Lower lobe of right lung (tissue), 2 donors: ENCODE measurements around the gene P4HB. TPM values are rescaled to one million over a fixed set of nuclear protein-coding genes. Genes with fewer than 3 reads are reported as not detected.

Experiments used
- ATAC-seq, 2 donors: fragments of 200-7000 bp; cut with Tn5 transposase; one replicate each; pipeline ENCODE4 v1.9.1; 2020 to 2022; ENCODE audit warnings: mild to moderate bottlenecking in 2 of 2, moderate library complexity in 2 of 2
- DNase-seq: peaks from one replicate; pipeline ENCODE4 v3.0.0-alpha.2; 2020
- H3K27ac ChIP-seq: fragments of 200-600 bp; one replicate; pipeline ENCODE4 v1.8.0; 2022
- H3K27me3 ChIP-seq: fragments of 200-600 bp; one replicate; pipeline ENCODE4 v1.8.0; 2022; ENCODE audit warnings: low read depth
- H3K36me3 ChIP-seq: fragments of 200-600 bp; one replicate; pipeline ENCODE4 v1.8.0; 2022; ENCODE audit warnings: mild to moderate bottlenecking
- H3K4me1 ChIP-seq: fragments of 200-600 bp; one replicate; pipeline ENCODE4 v1.8.0; 2022
- H3K4me3 ChIP-seq: fragments of 200-600 bp; one replicate; pipeline ENCODE4 v1.8.0; 2022; ENCODE audit warnings: mild to moderate bottlenecking
- H3K9me3 ChIP-seq: fragments of 200-600 bp; one replicate; pipeline ENCODE4 v1.8.0; 2022
- intact Hi-C: fragments of 100-400 bp; cut with DNase I; formaldehyde crosslinking; loops from one replicate; pipeline ENCODE4 v1.11.0; 2022
- total RNA-seq: library from RNA; stranded (reverse); fragmentation: NEBNext Ultra II Directional; extraction: Animal tissue kit (Norgen Biotek cat#: 25700); gene quantifications from one replicate; pipeline ENCODE4 v1.2.1, GENCODE V29; 2021
- TF ChIP-seq, protein P1 (sequence below): fragments of 200-600 bp; IDR thresholded peaks from one replicate; pipeline ENCODE4 v1.8.0; 2022; ENCODE audit warnings: antibody characterized with exemption, mild to moderate bottlenecking
- donor health status: DM: no; HTN: yes; CAD: no; lungs with severe emphysema.

Gene P4HB
- total RNA-seq, 1 donor from 2014 or later: 432 TPM

DNA sequence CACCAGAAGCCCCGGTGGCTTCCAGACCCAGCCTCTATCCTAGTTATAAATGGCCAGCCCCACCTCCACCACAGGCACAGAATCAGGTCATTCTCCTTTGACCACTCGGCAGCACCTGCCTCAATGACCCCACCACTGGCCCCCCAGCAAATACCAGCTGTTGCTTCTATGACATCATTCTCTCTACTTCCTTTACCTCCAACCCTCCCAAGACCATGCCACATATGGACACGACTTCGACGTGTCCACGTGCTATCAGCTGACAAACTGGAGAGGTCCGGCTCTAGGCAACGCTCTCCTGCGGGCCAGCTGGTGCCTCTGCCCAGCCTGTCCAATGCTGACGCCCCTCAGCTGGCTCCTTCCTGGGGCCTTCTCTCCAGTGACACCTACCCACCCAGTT is 25.1 kb upstream of the P4HB start:
- H3K27ac ChIP-seq: no peak overlapping the region
- TF ChIP-seq, protein P1, sequence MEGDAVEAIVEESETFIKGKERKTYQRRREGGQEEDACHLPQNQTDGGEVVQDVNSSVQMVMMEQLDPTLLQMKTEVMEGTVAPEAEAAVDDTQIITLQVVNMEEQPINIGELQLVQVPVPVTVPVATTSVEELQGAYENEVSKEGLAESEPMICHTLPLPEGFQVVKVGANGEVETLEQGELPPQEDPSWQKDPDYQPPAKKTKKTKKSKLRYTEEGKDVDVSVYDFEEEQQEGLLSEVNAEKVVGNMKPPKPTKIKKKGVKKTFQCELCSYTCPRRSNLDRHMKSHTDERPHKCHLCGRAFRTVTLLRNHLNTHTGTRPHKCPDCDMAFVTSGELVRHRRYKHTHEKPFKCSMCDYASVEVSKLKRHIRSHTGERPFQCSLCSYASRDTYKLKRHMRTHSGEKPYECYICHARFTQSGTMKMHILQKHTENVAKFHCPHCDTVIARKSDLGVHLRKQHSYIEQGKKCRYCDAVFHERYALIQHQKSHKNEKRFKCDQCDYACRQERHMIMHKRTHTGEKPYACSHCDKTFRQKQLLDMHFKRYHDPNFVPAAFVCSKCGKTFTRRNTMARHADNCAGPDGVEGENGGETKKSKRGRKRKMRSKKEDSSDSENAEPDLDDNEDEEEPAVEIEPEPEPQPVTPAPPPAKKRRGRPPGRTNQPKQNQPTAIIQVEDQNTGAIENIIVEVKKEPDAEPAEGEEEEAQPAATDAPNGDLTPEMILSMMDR: no peak
- no peaks in the 10 kb centered on the region for H3K9me3 ChIP-seq
- peaks cover 13% of the 10 kb centered on the region for H3K4me1 ChIP-seq
- no peak for ATAC-seq
- H3K27me3 ChIP-seq: no peaks in the 10 kb centered on the region
- no peak for DNase-seq
- intact Hi-C loops: no loop called here
- no peak overlapping the region for H3K4me3 ChIP-seq
- H3K36me3 ChIP-seq: peaks cover 87% of the 10 kb centered on the region

DNA sequence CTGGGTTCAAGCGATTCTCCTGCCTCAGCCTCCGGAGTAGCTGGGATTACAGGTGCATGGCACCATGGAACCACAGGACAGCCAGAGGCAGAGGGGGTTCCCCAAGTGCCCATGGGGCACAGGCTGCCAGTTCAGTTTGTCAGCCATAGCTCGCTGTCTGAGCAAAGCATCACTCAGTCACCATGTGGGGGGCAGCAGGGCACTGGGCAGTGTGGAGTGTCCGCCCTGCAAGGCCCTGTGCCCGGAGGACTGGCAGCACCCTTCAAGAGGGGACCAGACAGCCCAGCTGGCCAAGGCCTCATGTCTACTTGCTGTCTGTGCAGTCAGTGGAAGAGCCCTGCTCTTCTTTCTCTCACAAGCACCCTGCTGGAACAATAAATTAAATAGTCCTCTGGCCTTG is 24.6 kb upstream of the P4HB start:
- intact Hi-C loops: no loop called here
- Histone ChIP-seq H3K36me3 (peaks cover 86% of the 10 kb centered on the region), H3K27ac (no peak overlapping the region), H3K27me3 (no peaks in the 10 kb centered on the region), H3K4me3 (no peak overlapping the region), H3K4me1 (peaks cover 8% of the 10 kb centered on the region), H3K9me3 (no peaks in the 10 kb centered on the region)
- ATAC-seq (no peak), DNase-seq (no peak)
- TF ChIP-seq, protein P1: no peak

DNA sequence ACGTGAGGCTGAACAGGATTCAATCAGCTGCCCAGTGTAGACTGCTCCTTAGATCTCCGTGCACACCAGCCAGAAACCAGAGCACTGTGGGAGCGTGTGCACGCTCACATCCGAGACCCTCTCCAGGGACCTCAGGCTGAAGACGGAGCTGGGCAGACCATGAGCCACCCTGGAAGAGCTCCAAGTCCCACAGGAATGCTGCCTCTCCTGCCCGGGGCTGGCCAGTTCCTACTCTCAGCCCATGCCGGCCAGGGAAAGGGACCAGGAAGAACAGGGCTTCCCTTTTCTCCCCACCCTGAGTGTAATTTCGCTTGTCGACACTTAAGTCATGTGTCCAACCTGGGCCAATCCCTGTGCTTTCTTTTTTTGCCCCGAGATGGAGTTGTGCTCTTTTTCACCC is 24.2 kb upstream of the P4HB start:
- no peaks in the 10 kb centered on the region for H3K9me3 ChIP-seq
- no peak overlapping the region for H3K27ac ChIP-seq
- DNase-seq (no peak), ATAC-seq (peak in 1 of 2 donors; percentile 15)
- TF ChIP-seq, protein P1: no peak
- H3K4me3 ChIP-seq: no peak overlapping the region
- H3K27me3 ChIP-seq: no peaks in the 10 kb centered on the region
- peaks cover 4% of the 10 kb centered on the region for H3K4me1 ChIP-seq
- intact Hi-C loops: no loop called here
- H3K36me3 ChIP-seq: peaks cover 86% of the 10 kb centered on the region

DNA sequence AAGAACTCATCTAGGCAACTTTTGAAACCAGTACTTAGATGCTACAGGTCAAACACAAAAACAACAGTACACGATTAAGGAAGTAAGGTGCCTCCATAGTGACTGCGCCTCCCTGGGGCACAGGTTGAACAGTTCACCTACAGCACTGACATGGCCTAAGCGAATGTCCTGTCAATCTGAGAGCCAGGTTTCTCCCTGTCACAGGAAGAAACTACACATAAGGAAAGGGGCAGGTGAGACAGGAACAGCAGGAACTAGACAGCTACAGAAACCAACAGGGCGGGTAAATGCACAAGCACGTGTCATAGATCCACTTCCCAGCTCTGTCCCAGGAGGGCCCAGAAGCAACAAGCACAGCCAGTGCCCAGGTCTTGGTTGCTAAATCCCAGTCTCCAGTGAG is 18.8 kb upstream of the P4HB start:
- H3K4me1 ChIP-seq: no peaks in the 10 kb centered on the region
- no peak overlapping the region for H3K27ac ChIP-seq
- DNase-seq (no peak), ATAC-seq (no peak)
- no peaks in the 10 kb centered on the region for H3K9me3 ChIP-seq
- H3K27me3 ChIP-seq: no peaks in the 10 kb centered on the region
- TF ChIP-seq, protein P1: no peak
- no peak overlapping the region for H3K4me3 ChIP-seq
- H3K36me3 ChIP-seq: peaks cover 49% of the 10 kb centered on the region
- intact Hi-C loops: no loop called here

DNA sequence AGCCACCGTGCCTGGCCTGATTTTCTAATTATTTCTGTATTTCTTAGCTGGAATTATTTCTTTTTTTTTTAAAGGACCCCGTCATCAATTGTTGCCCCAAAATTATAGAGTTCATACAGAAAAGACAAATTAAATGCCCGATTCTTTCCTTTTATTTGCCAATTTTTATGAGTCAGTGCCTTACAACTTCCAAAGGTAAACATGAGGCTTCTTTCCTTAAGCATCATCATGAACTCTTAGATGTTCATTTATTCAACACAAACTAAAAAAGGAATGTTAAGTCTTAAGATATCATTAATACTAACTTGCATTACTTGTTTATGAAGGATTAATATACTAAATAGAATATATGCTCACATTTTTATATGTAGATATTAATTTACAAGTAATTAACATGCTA is 18.0 kb upstream of the P4HB start:
- TF ChIP-seq, protein P1: no peak
- intact Hi-C loops: no loop called here
- DNase-seq (no peak), ATAC-seq (no peak)
- H3K9me3 ChIP-seq: no peaks in the 10 kb centered on the region
- H3K4me3 ChIP-seq: no peak overlapping the region
- H3K27me3 ChIP-seq: no peaks in the 10 kb centered on the region
- peaks cover under 1% of the 10 kb centered on the region for H3K4me1 ChIP-seq
- H3K36me3 ChIP-seq: peaks cover 42% of the 10 kb centered on the region
- no peak overlapping the region for H3K27ac ChIP-seq

DNA sequence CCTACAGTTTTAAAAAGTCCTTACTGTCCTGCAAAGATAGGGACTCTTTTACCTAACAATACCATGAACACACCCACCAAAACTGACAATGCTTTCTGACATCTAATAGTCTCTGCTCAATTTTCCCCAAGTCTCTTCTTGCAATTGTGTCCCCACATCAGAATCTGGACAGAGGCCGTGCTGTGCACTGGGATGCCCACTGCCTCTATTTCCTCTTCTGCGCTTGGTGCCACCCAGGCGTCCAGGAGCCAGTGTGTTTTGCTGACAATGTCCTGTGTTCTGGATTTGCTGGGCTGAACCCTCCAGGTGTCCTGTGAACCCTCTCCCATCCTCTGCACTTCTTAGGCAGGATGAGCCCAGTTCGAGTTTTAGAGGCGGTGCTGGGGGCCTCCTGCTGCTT is 17.2 kb upstream of the P4HB start:
- no peak overlapping the region for H3K4me3 ChIP-seq
- peaks cover 8% of the 10 kb centered on the region for H3K4me1 ChIP-seq
- no peaks in the 10 kb centered on the region for H3K9me3 ChIP-seq
- no peak for DNase-seq
- ATAC-seq: no peak
- peaks cover 40% of the 10 kb centered on the region for H3K36me3 ChIP-seq
- TF ChIP-seq, protein P1: no peak
- intact Hi-C loops: no loop called here
- no peaks in the 10 kb centered on the region for H3K27me3 ChIP-seq
- no peak overlapping the region for H3K27ac ChIP-seq
